ENCODE results near the gene TAB3. TPM values are rescaled to one million over a fixed set of nuclear protein-coding genes. Genes with fewer than 3 reads are reported as not detected.

TAB3 gene
- total and polyA plus RNA-seq, 8 donors, result 5.9 to 163 (median 20.3) TPM

GRCh38 chrX:30898886-30899285, 9.8 kb upstream of the TAB3 start:
- Histone ChIP-seq H3K27me3 (no peaks in the 10 kb centered on the region), H3K9me3 (no peaks in the 10 kb centered on the region), H3K4me3 (no peak overlapping the region), H3K36me3 (no peaks in the 10 kb centered on the region), H3K27ac (no peak overlapping the region), H3K4me1 (no peaks in the 10 kb centered on the region)
- TF ChIP-seq POLR2AphosphoS5 (IDR thresholded peaks at IDR 0.05), result no peak
- TF ChIP-seq POLR2A (IDR thresholded peaks at IDR 0.05), result no peak
- intact Hi-C loops (cut with DNase I; ENCODE audit: low total_unique reads), result no loop called here
- no peak for DNase-seq
- WGBS, 5 donors, result 50 to 83% (median 63%) methylated on average over 5 of the region's 5 CpGs

GRCh38 chrX:30895370-30895769, 6.3 kb upstream of the TAB3 start:
- H3K4me3 ChIP-seq, result no peak overlapping the region
- no peaks in the 10 kb centered on the region for H3K36me3 ChIP-seq
- TF ChIP-seq CTCF (IDR thresholded peaks at IDR 0.05) (no peak), POLR2AphosphoS5 (IDR thresholded peaks at IDR 0.05) (no peak), EP300 (IDR thresholded peaks at IDR 0.05) (no peak), POLR2A (IDR thresholded peaks at IDR 0.05) (no peak)
- H3K27ac ChIP-seq, result no peak overlapping the region
- WGBS, 5 donors, result 66 to 90% (median 73%) methylated on average over 2 of the region's 2 CpGs
- no peaks in the 10 kb centered on the region for H3K27me3 ChIP-seq
- no peaks in the 10 kb centered on the region for H3K4me1 ChIP-seq
- no peaks in the 10 kb centered on the region for H3K9me3 ChIP-seq
- intact Hi-C loops (cut with DNase I; ENCODE audit: low total_unique reads), result no loop called here
- no peak for DNase-seq

GRCh38 chrX:30893206-30893605, 4.2 kb upstream of the TAB3 start:
- no peaks in the 10 kb centered on the region for H3K9me3 ChIP-seq
- intact Hi-C loops (cut with DNase I; ENCODE audit: low total_unique reads), result no loop called here
- no peaks in the 10 kb centered on the region for H3K4me1 ChIP-seq
- TF ChIP-seq POLR2AphosphoS5 (IDR thresholded peaks at IDR 0.05) (no peak), EP300 (IDR thresholded peaks at IDR 0.05) (no peak), CTCF (IDR thresholded peaks at IDR 0.05) (no peak), POLR2A (IDR thresholded peaks at IDR 0.05) (no peak)
- no peaks in the 10 kb centered on the region for H3K27me3 ChIP-seq
- WGBS, 5 donors, result 44 to 69% (median 49%) methylated on average over 4 of the region's 4 CpGs
- H3K4me3 ChIP-seq, result no peak overlapping the region
- no peaks in the 10 kb centered on the region for H3K36me3 ChIP-seq
- no peak overlapping the region for H3K27ac ChIP-seq
- DNase-seq, result peak in 1 of 2 donors; percentile 31

DNA sequence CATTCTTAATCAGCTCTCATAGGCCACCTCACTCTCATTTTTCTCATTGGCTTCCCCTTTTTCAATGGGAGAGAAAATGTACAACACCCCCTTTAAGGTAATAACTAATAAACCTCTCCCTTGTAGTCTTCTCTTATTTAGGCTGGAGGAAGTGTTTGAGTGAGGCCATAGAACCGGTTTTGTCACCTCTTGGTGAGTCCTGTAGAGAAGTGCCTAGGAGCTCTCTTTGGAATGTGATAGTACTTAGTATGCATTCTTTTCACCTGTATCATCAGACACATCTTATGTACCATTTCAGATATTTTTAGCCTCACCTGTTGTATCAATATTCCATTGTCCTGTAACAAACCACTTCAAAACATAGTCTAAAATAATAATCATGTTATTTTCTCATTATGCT, 3.5 kb upstream of the TAB3 start:
- no peak overlapping the region for H3K4me3 ChIP-seq
- no peaks in the 10 kb centered on the region for H3K27me3 ChIP-seq
- DNase-seq, result peak in 1 of 2 donors; percentile 41
- H3K9me3 ChIP-seq, result no peaks in the 10 kb centered on the region
- intact Hi-C loops (cut with DNase I; ENCODE audit: low total_unique reads), result no loop called here
- H3K4me1 ChIP-seq, result peaks cover 0 to 6% (median under 1%) of the 10 kb centered on the region in 4 donors
- no peaks in the 10 kb centered on the region for H3K36me3 ChIP-seq
- H3K27ac ChIP-seq, result no peak overlapping the region
- WGBS, 5 donors, result 29 to 45% (median 35%) methylated on average over 1 of the region's 1 CpG
- TF ChIP-seq EP300 (IDR thresholded peaks at IDR 0.05) (no peak), CTCF (IDR thresholded peaks at IDR 0.05) (no peak), POLR2A (IDR thresholded peaks at IDR 0.05) (no peak), POLR2AphosphoS5 (IDR thresholded peaks at IDR 0.05) (no peak)

DNA sequence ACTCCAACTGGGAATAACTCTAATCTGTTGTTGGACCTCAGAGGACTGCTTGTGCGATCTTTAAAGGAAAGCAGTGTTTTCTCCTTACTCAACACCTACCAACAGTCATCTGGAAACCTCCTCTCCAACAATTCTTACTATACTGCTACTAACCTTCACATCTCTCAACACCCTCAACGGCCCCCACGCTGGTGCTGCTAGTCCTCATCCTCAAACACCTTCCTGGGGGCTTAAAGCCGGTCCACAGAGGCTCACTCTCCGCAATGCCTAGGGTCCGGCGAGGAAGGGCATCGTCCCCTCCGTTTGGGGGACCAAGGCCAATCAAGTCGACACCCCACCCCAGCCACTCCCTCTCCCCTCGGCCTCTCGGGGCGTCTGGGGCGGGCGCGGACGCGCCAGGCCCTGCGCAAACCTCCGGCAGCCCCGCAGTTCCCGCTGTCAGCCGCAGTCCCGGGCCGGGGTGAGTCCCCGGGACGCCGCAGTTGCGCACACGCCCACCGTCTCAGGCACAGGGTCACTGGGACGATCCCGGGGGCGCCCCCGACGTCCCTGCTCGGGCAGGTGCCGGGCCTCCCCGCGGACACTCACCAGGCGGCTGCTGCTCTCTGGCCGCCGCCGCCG, 418 bp downstream of the TAB3 start:
- Histone ChIP-seq H3K4me1 (peaks cover 0 to 27% (median 6%) of the 10 kb centered on the region in 4 donors), H3K4me3 (peak overlapping the region; percentile 67 to 90 (median 74)), H3K9me3 (no peaks in the 10 kb centered on the region), H3K27me3 (no peaks in the 10 kb centered on the region), H3K36me3 (no peaks in the 10 kb centered on the region), H3K27ac (peak overlapping the region; percentile 80 to 93 (median 88))
- TF ChIP-seq CTCF (IDR thresholded peaks at IDR 0.05) (no peak), EP300 (IDR thresholded peaks at IDR 0.05) (no peak), POLR2A (IDR thresholded peaks at IDR 0.05) (no peak)
- WGBS, 5 donors, result 0 to 35% (median 7%) methylated on average over 1 to 44 of the region's 45 CpGs
- DNase-seq, result peak in 1 of 2 donors; percentile 58
- intact Hi-C loops (cut with DNase I; ENCODE audit: low total_unique reads), result no loop called here

Measured in stomach (tissue), 9 donors.